ENCODE measurements around the gene ATXN7L1. TPM values are rescaled to one million over a fixed set of nuclear protein-coding genes. Genes with fewer than 3 reads are reported as not detected.

ATXN7L1 gene
- total and polyA plus RNA-seq, 2 of the 8 experiments (the other 6 are each of a cell fraction or from before 2014, with no cell fraction given) = 14.3 to 34.0 TPM

- TF ChIP-seq EGR1 (IDR thresholded peaks at IDR 0.05; ENCODE audit: borderline replicate concordance, low read depth, low read length) (no peak), PHF8 (conservative IDR thresholded peaks at IDR 0.05; ENCODE audit: low read depth, low read length) (no peak), BCL11A (IDR thresholded peaks at IDR 0.05; ENCODE audit: low read depth in 2 of 2, low read length in 2 of 2) (no peak), EZH2 (IDR thresholded peaks at IDR 0.05; ENCODE audit: low read depth, low read length, severe bottlenecking) (no peak), CHD7 (IDR thresholded peaks at IDR 0.05; ENCODE audit: insufficient replicate concordance, low read length) (no peak), HDAC2 (IDR thresholded peaks at IDR 0.05; ENCODE audit: borderline replicate concordance in 1 of 2, low read depth in 2 of 2, low read length in 2 of 2) (no peak)
Observed at GRCh38 chr7:105650382-105650970, 225.9 kb downstream of the ATXN7L1 start (continued).

Measured in H1 (cell line).